OCI-M2 (cell line): Measurements from ENCODE around the gene CFAP74.
"Not testable (repeated sequence)": the region's sequence is repeated elsewhere in the genome, so short reads cannot be mapped to it uniquely, and the experiment has no call there.

ENCODE experiments used
- DNase-seq: peaks from one replicate; lab custom pipeline; 2025; ENCODE audit not compliant: unreplicated experiment; lab: John Stamatoyannopoulos, UW

The CFAP74 gene

DNA sequence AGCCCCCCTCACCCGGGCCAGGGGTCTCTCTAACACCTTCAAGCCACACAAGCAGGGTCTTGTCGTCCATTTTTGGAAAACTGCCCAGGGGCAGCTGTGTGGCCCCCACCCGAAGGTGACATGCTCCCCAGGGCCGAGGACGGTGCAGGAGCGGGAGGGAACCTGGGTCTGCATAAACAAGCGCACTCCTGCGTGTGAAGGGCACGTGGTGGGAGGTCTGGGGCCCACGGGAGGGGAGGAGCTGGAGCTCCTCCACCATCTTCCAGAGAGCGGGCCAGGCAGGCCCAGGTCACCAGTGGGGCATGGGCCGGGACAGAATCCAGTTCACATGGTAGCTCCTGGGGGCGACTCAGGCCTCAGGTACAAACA lies 16.5 kb downstream of the CFAP74 start:
- no peak for DNase-seq

DNA sequence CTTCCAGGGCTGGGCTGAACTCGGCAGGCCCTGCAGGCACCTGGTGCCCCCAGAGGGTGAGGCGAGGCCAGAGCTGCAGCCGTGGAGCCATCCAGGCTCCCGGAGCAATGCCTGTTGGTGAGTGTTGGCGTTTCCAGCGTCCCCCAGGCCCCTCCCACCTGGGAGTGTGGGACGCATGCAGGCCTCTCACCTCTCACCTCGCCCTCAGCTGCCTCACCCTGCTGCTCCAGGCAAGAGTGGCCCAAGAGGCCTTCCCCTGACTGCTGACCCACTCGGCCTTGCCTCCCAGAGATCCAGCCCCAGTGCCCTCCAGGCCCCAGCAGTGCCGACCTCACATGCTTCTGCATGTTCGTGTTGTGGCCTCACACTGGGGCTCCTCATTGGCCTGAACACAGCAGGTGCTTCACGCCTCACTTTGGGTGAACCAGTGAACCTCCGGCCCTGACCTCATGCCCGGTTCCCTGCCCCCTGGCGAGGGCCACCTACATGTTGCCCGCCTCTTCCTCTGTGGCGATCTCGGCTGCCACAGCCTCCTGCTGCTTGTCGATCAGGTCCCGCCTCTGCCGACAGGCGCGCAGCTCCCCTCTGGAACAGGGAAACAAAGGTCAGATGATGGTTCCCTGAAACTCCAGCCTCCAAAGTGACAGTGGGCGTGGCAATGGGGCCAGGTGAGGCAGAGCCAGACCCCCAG lies 17.0 kb downstream of the CFAP74 start:
- DNase-seq = no peak

DNA sequence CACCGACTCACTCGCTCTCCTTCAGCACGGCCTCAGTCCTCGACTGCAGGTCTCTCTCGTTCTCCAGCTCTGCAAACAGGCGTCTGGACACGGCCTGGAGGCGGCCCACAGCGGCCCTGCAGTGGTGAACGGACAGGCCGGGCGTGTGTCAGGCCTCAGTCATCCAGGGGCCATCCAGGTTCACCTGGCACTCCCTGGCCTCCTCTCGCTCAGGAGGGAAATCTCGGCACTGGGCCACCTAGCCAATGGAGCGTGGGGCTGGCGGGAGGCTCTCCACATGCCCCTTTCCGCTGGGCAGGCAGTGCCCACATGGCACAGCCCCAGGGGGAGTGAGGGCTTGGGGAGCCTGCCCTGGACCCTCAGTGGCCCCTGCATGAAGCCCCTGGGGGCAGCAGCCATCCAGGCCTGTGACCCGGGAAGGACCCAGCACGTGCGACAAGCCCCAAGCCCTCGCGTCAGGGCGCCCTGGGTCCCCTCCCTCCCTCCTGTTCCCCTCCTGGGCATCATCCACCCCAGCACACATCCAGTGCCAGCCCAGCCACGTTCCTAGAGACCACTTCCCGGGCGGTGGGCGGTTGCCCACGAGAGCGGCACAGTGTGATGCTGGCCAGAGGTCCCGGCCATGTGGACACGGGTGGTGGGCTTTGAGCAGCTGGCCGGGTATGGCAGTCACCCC lies 18.1 kb downstream of the CFAP74 start:
- DNase-seq = no peak

DNA sequence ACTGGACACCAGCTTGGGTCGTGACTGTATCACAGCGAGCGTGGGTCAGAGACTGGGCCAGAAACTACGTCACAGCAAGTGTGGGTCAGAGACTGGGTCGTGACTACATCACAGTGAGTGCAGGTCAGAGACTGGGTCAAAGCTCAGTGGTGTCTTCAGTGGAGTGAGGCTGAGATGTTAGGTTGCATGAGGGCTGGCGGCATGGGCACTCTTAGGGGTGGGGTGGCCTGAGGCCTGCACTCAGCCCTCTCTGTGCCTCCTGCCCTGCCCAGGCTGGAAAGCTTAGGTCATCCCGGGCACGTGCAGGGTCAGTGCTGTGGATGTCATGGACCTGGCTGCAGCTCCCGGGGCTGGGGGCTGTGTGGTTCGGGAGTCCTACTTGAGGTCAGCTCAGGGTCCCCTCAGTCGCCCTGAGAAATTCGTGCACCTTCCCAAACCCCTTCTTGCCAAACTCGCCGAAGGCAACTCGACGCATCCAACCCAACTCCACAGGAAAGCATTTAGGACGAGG lies 19.0 kb downstream of the CFAP74 start:
- no peak for DNase-seq

DNA sequence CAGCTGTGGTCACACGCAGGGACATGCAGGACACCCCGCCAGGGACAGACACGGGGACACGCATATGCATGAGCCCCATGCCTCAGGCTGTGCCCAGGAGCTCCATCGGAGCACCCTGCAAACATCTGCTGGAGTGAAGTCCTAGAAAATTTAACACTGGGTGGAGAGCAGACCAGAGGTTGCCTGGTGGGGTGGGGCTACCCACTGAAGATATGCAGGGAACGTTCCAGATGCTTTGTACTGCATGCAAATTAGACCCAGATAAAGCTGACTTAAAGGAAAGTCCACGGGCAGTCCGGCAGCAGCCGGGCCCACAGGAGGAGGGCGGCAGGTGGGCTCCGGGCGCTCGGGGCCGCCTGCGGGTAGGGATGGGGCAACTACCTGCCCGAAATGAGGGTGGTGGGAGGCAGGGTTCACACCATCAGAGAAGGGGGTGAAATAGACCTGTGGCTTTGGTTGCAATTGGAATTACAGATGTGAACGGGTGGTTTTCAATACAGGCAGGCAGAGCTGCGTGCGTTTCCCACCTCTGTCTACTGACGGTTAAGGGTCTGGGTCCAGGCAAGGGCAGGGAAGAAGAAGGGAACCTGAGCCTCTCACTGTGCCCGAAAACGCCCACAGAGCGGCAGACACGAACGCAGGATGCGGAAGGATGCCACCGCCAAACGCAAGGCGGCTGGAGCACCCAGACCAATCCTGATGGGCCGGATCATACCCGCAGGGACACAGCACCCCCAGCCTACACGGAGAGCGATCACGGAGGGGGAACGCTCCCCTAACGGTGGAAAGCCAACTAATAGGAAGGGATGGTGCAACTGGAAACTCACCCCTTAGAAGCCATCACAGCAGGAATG lies 21.0 kb downstream of the CFAP74 start:
- no peak for DNase-seq

DNA sequence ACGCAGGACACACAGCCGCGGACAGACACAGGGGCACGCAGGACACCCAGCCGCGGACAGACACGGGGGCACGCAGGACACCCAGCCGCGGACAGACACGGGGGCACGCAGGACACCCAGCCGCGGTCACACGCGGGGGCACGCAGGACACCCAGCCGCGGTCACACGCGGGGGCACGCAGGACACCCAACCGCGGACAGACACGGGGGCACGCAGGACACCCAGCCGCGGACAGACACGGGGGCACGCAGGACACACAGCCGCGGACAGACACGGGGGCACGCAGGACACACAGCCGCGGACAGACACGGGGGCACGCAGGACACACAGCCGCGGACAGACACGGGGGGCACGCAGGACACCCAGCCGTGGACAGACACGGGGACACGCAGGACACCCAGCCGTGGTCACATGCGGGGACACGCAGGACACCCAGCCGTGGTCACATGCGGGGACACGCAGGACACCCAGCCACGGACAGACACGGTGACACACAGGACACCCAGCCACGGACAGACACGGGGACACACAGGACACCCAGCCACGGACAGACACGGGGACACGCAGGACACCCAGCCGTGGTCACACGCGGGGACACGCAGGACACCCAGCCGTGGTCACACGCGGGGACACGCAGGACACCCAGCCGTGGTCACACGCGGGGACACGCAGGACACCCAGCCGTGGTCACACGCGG lies 21.8 kb downstream of the CFAP74 start:
- DNase-seq = not testable (repeated sequence)

DNA sequence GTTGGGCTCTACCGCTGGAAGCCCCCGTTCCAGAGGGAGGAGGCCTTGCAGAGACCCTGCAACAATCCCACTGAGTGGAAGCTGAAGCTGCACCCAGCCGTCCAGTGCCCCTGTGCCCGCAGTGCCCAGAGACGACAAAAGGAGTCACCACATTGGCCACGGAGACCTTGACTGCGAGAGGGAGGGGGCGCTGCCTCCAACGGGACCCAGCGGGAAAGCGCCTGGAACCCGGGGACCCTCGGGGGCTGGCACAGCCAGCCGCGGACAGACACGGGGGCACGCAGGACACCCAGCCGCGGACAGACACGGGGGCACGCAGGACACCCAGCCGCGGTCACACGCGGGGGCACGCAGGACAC lies 22.5 kb downstream of the CFAP74 start:
- no peak for DNase-seq

DNA sequence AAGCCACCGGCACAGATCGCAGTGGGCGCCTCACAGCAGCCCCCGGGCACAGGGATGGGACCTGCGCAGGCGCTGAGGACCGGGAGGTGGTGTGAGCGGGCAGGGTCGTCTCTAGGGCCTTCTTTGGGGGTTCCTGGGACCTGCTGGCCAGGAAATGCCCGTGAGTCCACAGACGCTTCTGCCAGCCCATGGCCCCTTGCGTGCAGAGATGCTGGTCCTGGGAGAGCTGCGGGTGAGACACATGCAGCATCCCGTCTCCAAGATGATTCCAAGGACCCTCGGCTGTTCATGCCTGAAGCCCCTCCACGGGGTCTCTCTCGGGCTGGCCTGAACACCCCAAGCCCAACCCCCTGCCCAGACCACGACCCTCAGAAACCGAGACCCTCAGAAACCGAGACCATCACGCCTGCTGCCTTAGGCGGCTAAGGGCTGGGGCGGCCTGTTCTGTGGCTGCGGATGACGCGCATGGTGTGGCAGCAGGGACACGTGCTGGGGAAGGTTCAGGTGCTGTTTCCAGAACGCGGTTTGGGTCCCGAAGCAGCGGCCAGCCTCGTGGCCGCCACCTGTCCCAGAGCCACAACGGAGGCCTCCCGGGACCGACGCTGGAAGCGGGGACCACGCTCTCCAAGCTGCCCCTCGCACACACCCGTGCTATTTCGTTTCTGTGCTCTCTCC lies 23.0 kb downstream of the CFAP74 start:
- no peak for DNase-seq

DNA sequence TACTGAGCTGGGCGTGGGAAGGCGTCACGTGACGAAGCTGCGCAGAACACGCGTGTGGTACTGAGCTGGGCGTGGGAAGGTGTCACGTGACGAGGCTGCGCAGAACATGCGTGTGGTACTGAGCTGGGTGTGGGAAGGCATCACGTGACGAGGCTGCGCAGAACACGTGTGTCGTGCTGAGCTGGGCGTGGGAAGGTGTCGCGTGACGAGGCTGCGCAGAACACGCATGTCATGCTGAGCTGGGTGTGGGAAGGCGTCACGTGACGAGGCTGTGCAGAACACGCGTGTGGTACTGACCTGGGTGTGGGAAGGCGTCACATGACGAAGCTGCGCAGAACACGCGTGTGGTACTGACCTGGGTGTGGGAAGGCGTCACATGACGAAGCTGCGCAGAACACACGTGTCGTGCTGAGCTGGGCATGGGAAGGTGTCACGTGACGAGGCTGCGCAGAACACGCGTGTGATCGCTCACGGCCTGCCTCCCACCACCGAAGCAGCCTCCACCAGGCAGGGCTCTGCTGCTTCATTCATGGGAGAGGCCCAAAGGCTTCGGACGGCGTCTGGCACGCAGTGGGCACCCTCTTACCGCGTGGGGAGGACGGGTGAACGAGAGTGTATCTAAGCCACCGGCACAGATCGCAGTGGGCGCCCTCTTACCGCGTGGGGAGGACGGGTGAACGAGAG lies 24.0 kb downstream of the CFAP74 start:
- DNase-seq = no peak

DNA sequence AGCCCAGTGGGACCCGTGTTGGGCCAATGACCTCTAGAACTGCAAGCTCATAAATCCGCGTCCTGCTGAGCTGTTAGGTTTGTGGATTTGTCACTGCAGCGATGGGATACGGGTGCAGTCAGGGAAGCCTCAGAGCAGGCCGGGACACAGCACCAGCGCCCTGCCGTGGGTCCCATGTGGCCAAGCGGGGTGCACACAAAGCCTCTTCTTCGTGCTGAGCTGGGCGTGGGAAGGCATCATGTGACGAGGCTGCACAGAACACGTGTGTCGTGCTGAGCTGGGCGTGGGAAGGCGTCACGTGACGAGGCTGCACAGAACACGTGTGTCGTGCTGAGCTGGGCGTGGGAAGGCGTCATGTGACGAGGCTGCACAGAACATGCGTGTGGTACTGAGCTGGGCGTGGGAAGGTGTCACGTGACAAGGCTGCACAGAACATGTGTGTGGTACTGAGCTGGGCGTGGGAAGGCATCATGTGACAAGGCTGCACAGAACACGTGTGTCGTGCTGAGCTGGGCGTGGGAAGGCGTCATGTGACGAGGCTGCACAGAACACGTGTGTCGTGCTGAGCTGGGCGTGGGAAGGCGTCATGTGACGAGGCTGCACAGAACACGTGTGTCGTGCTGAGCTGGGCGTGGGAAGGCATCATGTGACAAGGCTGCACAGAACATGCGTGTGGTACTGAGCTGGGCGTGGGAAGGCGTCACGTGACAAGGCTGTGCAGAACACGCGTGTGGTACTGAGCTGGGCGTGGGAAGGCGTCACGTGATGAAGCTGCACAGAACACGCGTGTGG lies 24.7 kb downstream of the CFAP74 start:
- not testable (repeated sequence) for DNase-seq

DNA sequence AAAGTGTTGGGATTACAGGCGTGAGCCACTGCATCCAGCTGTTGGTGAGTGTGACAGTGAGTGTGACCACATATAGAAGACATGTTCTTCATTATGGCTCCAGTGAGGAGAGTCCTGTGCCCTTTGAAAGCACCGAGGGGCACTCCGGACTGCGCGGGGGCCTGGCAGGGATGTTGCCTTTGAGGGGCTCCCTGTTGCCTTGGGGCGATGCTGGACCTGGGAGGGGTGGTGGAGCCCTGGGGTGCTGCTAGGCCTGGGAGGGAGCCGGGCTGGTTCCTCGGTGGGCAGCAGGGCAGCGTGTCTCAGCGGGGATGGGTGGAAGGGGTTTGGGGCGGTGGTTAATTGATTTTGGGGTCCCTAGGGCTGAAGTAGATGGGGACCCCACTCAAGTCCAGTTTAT lies 25.5 kb downstream of the CFAP74 start:
- no peak for DNase-seq

DNA sequence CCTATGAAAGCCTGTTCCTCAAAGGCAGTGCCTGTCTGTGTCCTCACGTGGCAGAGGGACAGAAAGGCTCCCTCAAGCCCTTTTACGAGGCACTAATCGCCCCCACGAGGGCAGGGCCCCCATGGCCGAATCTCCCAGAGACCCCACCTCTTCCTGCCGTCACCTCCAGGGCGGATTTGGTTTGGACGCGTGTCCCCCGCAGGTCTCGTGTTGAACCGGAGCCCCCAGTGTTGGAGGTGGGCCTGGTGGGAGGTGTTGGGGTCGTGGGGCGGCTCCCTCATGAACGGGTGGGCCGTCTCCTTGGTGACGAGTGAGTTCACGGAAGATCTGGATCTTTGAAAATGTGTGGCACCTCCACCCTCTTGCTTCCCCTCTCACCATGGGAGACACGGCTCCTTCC lies 27.6 kb downstream of the CFAP74 start:
- DNase-seq = no peak

DNA sequence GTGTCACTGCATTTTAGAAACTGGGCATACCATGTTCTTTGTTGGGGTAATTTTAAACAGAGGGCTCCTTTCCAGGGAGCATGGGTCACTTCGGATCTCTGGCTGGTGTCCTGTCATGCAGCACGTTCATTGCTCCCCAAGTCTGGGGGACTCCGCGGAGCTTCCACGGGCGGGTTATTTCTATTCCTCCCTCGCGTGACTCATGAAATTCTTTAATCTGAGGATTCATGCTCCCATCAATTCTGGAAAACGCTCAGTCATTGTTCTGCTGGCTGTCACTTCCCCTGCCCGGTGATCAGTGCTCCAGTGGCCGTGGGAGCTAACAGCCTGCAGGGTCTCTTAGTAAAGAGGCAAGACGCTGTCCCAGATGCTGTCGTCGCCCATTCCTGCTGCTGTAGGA lies 28.1 kb downstream of the CFAP74 start:
- no peak for DNase-seq

DNA sequence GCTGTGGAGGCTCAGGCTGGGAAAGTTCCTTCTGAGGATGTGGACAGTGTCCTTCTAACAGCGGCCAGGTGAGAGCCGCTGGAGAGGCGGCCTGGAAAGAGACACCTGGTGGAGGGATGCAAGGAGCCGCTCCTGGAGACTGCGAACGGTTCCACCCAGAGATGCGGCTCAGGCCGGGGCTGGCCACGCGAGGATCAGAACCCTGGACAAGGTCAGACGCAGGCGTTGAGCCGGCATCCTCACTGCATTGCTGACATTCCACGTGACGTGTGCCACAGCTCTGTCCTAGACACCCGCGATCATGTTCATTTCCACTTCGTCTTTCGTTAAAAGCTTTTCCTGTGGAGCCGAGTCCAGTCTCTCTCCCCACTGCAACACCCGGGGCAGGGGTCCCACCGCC lies 28.8 kb downstream of the CFAP74 start:
- no peak for DNase-seq

DNA sequence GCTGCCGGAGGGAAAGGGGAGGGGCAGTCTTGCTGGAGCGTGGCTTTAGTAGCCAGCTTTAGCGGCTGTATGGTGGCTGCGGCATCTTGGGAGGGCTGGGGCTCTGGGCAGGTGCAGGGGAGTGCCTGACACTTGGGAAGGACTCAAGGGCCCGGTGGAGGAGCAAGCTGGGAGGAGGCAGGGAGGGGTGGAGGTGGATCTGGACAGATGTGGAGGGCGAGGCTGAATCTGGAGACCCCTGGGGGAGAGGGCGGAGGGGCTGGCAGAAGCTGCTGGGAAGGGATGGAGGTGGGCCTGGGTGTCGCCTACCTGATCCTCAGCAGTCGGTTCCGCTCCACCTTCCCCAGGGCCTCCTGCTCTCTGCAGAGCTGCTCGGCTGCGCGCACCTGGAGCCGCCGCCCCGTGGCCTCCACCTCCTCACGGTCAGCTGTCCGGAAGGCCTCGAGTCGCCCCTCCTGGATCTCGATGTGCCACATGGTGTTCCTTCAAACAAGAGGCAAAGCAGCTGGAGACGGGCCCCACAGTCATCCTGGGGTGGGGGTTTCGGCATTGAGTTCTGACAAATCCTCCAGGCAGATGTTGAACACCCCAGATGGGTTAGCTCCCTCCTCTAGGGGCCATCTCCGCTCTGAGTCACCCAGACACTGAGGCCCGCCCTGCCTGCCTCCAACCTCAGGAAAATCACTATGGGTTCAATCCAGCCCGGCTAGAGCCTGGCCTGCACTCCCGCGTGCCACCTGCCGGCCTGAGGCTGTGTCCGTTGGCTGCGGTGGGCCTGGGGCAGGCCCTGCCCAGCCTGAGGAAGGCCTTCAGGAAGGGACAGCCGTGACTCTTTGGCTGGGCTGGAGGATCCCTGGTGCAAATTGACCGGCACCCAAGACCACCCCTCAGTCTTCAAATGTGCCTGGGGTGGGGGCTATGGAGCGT lies 29.6 kb downstream of the CFAP74 start:
- DNase-seq = no peak

DNA sequence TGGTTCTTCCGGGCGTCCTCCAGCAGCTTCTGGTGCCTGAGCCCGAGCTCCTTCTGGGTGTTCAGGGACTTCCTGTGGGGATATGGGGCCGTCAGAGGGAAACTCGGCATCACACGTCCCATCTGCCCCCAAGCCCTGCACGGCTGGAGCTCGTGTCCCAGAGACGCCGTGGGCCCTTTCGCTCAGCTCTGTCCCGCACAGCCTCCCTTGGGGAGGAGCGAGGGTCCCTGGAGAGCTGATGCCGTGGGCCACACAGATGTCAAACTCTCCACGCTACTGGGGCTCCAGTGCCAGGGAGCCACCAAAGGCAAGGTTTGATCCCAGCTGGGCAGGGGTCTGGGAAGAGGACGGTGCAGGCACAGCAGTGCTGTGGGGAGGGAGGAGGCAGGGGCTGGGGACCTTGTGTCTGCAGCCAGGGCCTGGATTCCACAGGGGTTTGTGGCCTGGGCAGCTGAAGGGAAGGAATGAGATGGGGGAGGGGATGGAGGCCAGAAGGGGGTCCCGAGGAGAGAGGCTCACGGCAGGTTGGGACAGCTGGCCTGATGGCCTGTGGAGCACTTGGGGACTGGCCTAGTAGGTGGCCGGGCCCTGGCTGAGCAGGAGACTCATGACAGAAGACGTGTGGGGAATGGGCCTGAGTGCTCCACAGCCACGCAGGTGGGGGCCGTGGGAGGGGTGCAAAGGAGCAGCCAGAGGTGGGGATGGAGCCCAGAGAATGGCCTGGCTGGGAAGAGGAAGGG lies 30.4 kb downstream of the CFAP74 start:
- no peak for DNase-seq

DNA sequence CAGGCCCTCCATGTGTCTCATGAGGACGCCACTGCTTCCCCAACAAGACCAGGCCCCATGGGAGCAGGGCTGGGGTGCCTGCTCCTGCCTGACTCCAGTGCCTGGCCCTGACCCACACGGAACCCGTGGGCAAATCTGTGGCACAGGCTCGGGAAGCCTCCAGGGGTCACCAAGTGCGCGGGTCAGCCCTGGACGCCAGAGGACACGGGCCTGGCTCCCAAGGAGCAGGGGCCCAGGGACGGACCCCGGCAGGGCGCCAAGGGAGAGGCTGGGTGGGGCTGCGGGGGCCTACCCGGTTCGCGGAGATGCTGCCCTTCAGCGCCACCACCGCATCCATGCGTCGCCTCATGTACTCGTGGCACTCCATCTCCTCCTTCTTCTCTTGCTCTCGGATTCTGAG lies 31.9 kb downstream of the CFAP74 start:
- DNase-seq = no peak

DNA sequence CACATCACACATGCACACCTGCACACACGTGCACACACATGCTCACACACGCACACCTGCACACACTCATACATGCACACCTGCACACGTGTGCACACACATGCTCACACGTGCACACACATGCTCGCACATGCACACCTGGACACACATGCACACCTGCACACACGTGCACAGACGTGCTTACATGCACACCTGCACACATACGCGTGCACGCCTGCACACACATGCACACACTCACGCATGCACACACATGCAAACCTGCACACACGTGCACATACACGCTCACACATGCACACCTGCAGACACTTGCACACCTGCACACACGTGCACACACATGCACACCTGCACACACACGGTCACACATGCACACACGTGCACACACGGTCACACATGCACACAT lies 32.6 kb downstream of the CFAP74 start:
- no peak for DNase-seq
